Right lobe of liver (tissue), 6 donors: ENCODE data around the gene TNS3. TPM values are rescaled to one million over a fixed set of nuclear protein-coding genes. Genes with fewer than 3 reads are reported as not detected.

Experiments
- ATAC-seq, 4 donors: fragments of 200-7000 bp; cut with Tn5 transposase; one replicate each; pipeline ENCODE4 v1.9.1; 2020; ENCODE audit warnings: mild to moderate bottlenecking in 4 of 4, moderate library complexity in 4 of 4
- DNase-seq, 3 donors: peaks; one replicate each; pipeline ENCODE4 v3.0.0-alpha.2; 2020
- H3K27ac ChIP-seq, 3 donors: fragments of 200-600 bp; one replicate each; pipeline ENCODE4 v1.8.0; 2022
- H3K27me3 ChIP-seq, 2 donors: fragments of 200-600 bp; one replicate each; pipeline ENCODE4 v1.8.0; 2022
- H3K36me3 ChIP-seq, 4 donors: fragments of 200-600 bp; sonication (generic) in 1 of 4; one replicate each; pipeline versions ENCODE4 v1.5.1 to v1.8.0; 2017 to 2022; ENCODE audit warnings: control low read depth in 1 of 4
- H3K4me1 ChIP-seq, 4 donors: fragments of 200-600 bp; sonication (generic) in 1 of 4; one replicate each; pipeline versions ENCODE4 v1.5.1 to v1.8.0; 2017 to 2022; ENCODE audit warnings: control low read depth in 1 of 4
- H3K4me3 ChIP-seq, 3 donors: fragments of 200-600 bp; one replicate each; pipeline ENCODE4 v1.8.0; 2022
- H3K9me3 ChIP-seq, 4 donors: fragments of 200-600 bp; sonication (generic) in 1 of 4; one replicate each; pipeline versions ENCODE4 v1.5.1 to v1.8.0; 2017 to 2022; ENCODE audit warnings: control low read depth in 1 of 4
- POLR2A ChIP-seq: fragments of 450-650 bp; IDR thresholded peaks from one replicate; pipeline ENCODE4 v1.6.1; 2017; ENCODE audit warnings: antibody characterized with exemption, mild to moderate bottlenecking
- WGBS: methylation state at CpG from one replicate; pipeline ENCODE4 v1.1.6; 2018; ENCODE audit warnings: low coverage, low lambda C conversion rate; ENCODE audit not compliant: insufficient coverage; ENCODE audit errors: missing lambda C conversion rate; 5-methylcytosine and 5-hydroxymethylcytosine counted together
- intact Hi-C, 2 donors: fragments of 100-400 bp; cut with DNase I; formaldehyde crosslinking; loops; one replicate each; pipeline versions ENCODE4 v1.11.2 to v1.14.1; 2022
- total RNA-seq, 6 experiments: library from RNA; depleted of rRNA in 2 of 6; stranded (reverse); fragments of >200 nt in 2 of 6; fragmentation: NEBNext Ultra II Directional in 3 of 6; extraction: Animal tissue kit (Norgen Biotek cat#: 25700) in 3 of 6; gene quantifications; one replicate each; pipeline versions ENCODE4 v1.1.0 to v1.2.4, GENCODE V29; 2016 to 2023
- TF ChIP-seq, protein P1 (sequence below), 4 donors: fragments of 200-600 bp in 3 of 4; fragments of 450-650 bp in 1 of 4; IDR thresholded peaks; one replicate each; pipeline versions ENCODE4 v1.5.1 to v1.8.0; 2016 to 2022; ENCODE audit warnings: antibody characterized with exemption in 4 of 4, mild to moderate bottlenecking in 2 of 4
- donor health status: DM: no; HTN: yes; CAD: no.
- donor health status: DM: no; HTN: no; CAD: no.
- donor health status: DM: no; HTN: no; CAD: no.
- donor health status: DM: no; HTN: yes; CAD: no.
- donor health status: DM: no; HTN: yes; CAD: no.

The TNS3 gene
- total RNA-seq, 6 experiments from 2014 or later, result 51.2 to 95.0 (median 58.4) TPM

GRCh38 chr7:47485640-47486435 lies 96.1 kb downstream of the TNS3 start:
- H3K4me1 ChIP-seq, result peaks cover 0 to 42% (median 20%) of the 10 kb centered on the region in 4 donors
- H3K9me3 ChIP-seq, result no peaks in the 10 kb centered on the region
- intact Hi-C loops, result no loop called here
- no peaks in the 10 kb centered on the region for H3K27me3 ChIP-seq
- 74% methylated on average over 6 of the region's 9 CpGs for WGBS
- H3K4me3 ChIP-seq, result no peak overlapping the region
- DNase-seq (peak; percentile 69 to 90 (median 83)), ATAC-seq (peak; percentile 84 to 95 (median 90))
- no peaks in the 10 kb centered on the region for H3K36me3 ChIP-seq
- peak overlapping the region; percentile 1 to 78 (median 71) for H3K27ac ChIP-seq
- TF ChIP-seq, protein P1, sequence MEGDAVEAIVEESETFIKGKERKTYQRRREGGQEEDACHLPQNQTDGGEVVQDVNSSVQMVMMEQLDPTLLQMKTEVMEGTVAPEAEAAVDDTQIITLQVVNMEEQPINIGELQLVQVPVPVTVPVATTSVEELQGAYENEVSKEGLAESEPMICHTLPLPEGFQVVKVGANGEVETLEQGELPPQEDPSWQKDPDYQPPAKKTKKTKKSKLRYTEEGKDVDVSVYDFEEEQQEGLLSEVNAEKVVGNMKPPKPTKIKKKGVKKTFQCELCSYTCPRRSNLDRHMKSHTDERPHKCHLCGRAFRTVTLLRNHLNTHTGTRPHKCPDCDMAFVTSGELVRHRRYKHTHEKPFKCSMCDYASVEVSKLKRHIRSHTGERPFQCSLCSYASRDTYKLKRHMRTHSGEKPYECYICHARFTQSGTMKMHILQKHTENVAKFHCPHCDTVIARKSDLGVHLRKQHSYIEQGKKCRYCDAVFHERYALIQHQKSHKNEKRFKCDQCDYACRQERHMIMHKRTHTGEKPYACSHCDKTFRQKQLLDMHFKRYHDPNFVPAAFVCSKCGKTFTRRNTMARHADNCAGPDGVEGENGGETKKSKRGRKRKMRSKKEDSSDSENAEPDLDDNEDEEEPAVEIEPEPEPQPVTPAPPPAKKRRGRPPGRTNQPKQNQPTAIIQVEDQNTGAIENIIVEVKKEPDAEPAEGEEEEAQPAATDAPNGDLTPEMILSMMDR (IDR thresholded peaks at IDR 0.05), result no peak
- TF ChIP-seq POLR2A, result no peak

- Histone ChIP-seq H3K27ac (peak overlapping the region; percentile 1 to 78 (median 71)), H3K4me1 (peaks cover 0 to 48% (median 23%) of the 10 kb centered on the region in 4 donors), H3K27me3 (no peaks in the 10 kb centered on the region), H3K4me3 (no peak overlapping the region), H3K9me3 (no peaks in the 10 kb centered on the region), H3K36me3 (no peaks in the 10 kb centered on the region)
- no CpG with 5 or more reads among the region's 17 CpGs for WGBS
- ATAC-seq (no peak), DNase-seq (no peak)
- intact Hi-C loops, result no loop called here
- no peak for TF ChIP-seq POLR2A
- TF ChIP-seq, protein P1 (IDR thresholded peaks at IDR 0.05), result no peak
Observed at GRCh38 chr7:47484923-47485639, 96.8 kb downstream of the TNS3 start.

DNA sequence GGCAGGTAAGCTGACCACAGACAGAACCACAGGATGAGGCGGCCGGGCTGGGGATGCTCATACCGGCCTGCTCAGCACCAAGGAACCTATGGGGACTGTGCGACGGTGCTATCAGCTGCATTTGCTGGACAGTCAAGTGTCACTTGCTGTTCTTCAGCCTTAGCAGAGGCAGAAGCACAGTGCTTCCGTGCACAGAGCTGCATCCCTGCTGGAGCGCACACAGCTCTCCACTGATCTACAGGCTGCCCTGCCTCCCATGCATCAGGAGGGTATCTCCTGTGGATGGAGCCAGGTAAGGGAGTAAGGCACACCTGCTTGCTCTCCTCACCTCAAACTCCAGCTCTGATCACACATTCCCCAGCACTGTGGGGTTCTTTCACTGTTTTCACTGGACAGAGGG lies 97.5 kb downstream of the TNS3 start:
- 100% methylated on average over 1 of the region's 7 CpGs for WGBS
- Histone ChIP-seq H3K36me3 (no peaks in the 10 kb centered on the region), H3K27me3 (no peaks in the 10 kb centered on the region), H3K9me3 (no peaks in the 10 kb centered on the region), H3K4me1 (peaks cover 0 to 52% (median 25%) of the 10 kb centered on the region in 4 donors), H3K27ac (peak overlapping the region in 2 of 3 donors; percentile 71 to 78), H3K4me3 (no peak overlapping the region)
- no peak for TF ChIP-seq POLR2A
- TF ChIP-seq, protein P1 (IDR thresholded peaks at IDR 0.05), result no peak
- intact Hi-C loops, result no loop called here
- ATAC-seq (no peak), DNase-seq (no peak)

GRCh38 chr7:47483604-47484273 lies 98.2 kb downstream of the TNS3 start:
- DNase-seq (no peak), ATAC-seq (no peak)
- TF ChIP-seq, protein P1 (IDR thresholded peaks at IDR 0.05), result peak in 1 of 4 donors; percentile 20
- TF ChIP-seq POLR2A, result no peak
- H3K4me3 ChIP-seq, result no peak overlapping the region
- no peaks in the 10 kb centered on the region for H3K27me3 ChIP-seq
- 84% methylated on average over 9 of the region's 16 CpGs for WGBS
- no peaks in the 10 kb centered on the region for H3K36me3 ChIP-seq
- H3K9me3 ChIP-seq, result no peaks in the 10 kb centered on the region
- peaks cover 0 to 52% (median 28%) of the 10 kb centered on the region in 4 donors for H3K4me1 ChIP-seq
- H3K27ac ChIP-seq, result peak overlapping the region in 1 of 3 donors; percentile 71
- intact Hi-C loops, result no loop called here
